HCT116 (cell line): ENCODE data around the gene AAK1. TPM values are rescaled to one million over a fixed set of nuclear protein-coding genes. Genes with fewer than 3 reads are reported as not detected.

Experiments
- ATAC-seq: fragments of 200-7000 bp; cut with Tn5 transposase; 2 replicates; pipeline ENCODE4 v1.9.1; 2020; ENCODE audit warnings: mild to moderate bottlenecking, moderate library complexity
- BruUV-seq: library from RNA; stranded (reverse); fragments of 400-500 nt; replicated peaks from 2 replicates; lab custom pipeline; 2021; lab: Mats Ljungman, UMichigan
- CTCF ChIA-PET: fragments of 300-600 bp; sonication (Branson Sonifier 250); formaldehyde crosslinking; loops from one replicate; lab custom pipeline; 2021; ENCODE audit warnings: antibody characterized with exemption; lab: Charles Lee
- POLR2A ChIA-PET: fragments of 300-600, 350-600 bp; sonication (Branson Sonifier 250); formaldehyde crosslinking; loops from one replicate; lab custom pipeline; 2021; ENCODE audit warnings: antibody characterized with exemption; lab: Charles Lee
- RAD21 ChIA-PET, 2 experiments: fragments of 300-600 bp; sonication (Branson Sonifier 250); formaldehyde crosslinking; loops; one replicate each; lab custom pipeline; 2023; ENCODE audit warnings: low total read pairs in 2 of 2; ENCODE audit not compliant: uncharacterized antibody in 2 of 2, unreplicated experiment in 2 of 2, low non-redundant PET in 1 of 2; lab: Charles Lee
- DNase-seq: peaks from one replicate; pipeline ENCODE4 v3.0.0-alpha.2; 2010; ENCODE audit warnings: low read depth, low spot score
- H2AFZ ChIP-seq: fragments of 200-600 bp; shearing (Covaris generic), sonication (generic); 2 replicates; pipeline ENCODE4 v1.6.1; 2017; ENCODE audit warnings: low read depth, mixed run types, mixed read lengths, antibody characterized with exemption, low read length; ENCODE audit not compliant: poor library complexity, severe bottlenecking
- H3K27ac ChIP-seq: 2 replicates; pipeline ENCODE4 v1.5.1; 2012; ENCODE audit warnings: low read depth, low read length
- H3K27me3 ChIP-seq: fragments of 200-600 bp; sonication (generic); 2 replicates; pipeline ENCODE4 v1.6.1; 2016; ENCODE audit warnings: mixed run types, low read length, mixed read lengths; ENCODE audit not compliant: insufficient read depth
- H3K36me3 ChIP-seq, 2 experiments: fragments of 200-500 bp in 1 of 2; fragments of 200-600 bp in 1 of 2; sonication (Bioruptor generic) in 1 of 2; sonication (generic) in 1 of 2; 2 replicates each; pipeline versions ENCODE4 v1.5.1 to v1.6.1; 2014 to 2016; ENCODE audit warnings: low read length in 2 of 2, inconsistent platforms in 1 of 2, mixed read lengths in 1 of 2, mixed run types in 1 of 2; ENCODE audit not compliant: insufficient read depth in 2 of 2, control insufficient read depth in 1 of 2
- H3K4me1 ChIP-seq, 2 experiments: fragments of 200-600 bp in 1 of 2; sonication (generic) in 1 of 2; 2 replicates each; pipeline versions ENCODE4 v1.5.1 to v1.6.1; 2012 to 2017; ENCODE audit warnings: low read length in 2 of 2, inconsistent platforms in 1 of 2, mild to moderate bottlenecking in 1 of 2, mixed read lengths in 1 of 2, mixed run types in 1 of 2, moderate library complexity in 1 of 2; ENCODE audit not compliant: insufficient read depth in 2 of 2, control insufficient read depth in 1 of 2
- H3K4me2 ChIP-seq: fragments of 200-600 bp; sonication (generic); 2 replicates; pipeline ENCODE4 v1.6.1; 2017; ENCODE audit warnings: mixed run types, low read length, mixed read lengths
- H3K4me3 ChIP-seq, 2 experiments: fragments of 200-600 bp in 1 of 2; sonication (generic) in 1 of 2; replicated peaks in 1 of 2; 2 replicates each; pipeline ENCODE4 v1.5.1; 2011 to 2016; ENCODE audit warnings: low read length in 2 of 2, control low read depth in 1 of 2, low read depth in 1 of 2, mild to moderate bottlenecking in 1 of 2, mixed read lengths in 1 of 2, mixed run types in 1 of 2
- H3K79me2 ChIP-seq: fragments of 200-600 bp; sonication (generic); 2 replicates; pipeline ENCODE4 v1.6.1; 2017; ENCODE audit warnings: mild to moderate bottlenecking, mixed run types, low read length, moderate library complexity, mixed read lengths; ENCODE audit not compliant: insufficient read depth
- H3K9ac ChIP-seq: fragments of 200-600 bp; sonication (generic); 2 replicates; pipeline ENCODE4 v1.6.1; 2016; ENCODE audit warnings: low read length, mixed read lengths
- H3K9me2 ChIP-seq: fragments of 200-600 bp; sonication (generic), shearing (Covaris generic); 2 replicates; pipeline ENCODE4 v1.6.1; 2017; ENCODE audit warnings: mixed run types, mild to moderate bottlenecking, moderate library complexity; ENCODE audit not compliant: insufficient read depth
- H3K9me3 ChIP-seq, 2 experiments: fragments of 200-500 bp in 1 of 2; fragments of 200-600 bp in 1 of 2; sonication (Bioruptor generic) in 1 of 2; sonication (generic) in 1 of 2; 2 replicates each; pipeline ENCODE4 v1.6.1; 2014 to 2017; ENCODE audit warnings: low read length in 2 of 2, mixed read lengths in 2 of 2, inconsistent platforms in 1 of 2, low read depth in 1 of 2, mild to moderate bottlenecking in 1 of 2, mixed run types in 1 of 2, moderate library complexity in 1 of 2; ENCODE audit not compliant: control insufficient read depth in 1 of 2, insufficient read depth in 1 of 2
- H4K20me1 ChIP-seq: fragments of 200-600 bp; sonication (generic), shearing (Covaris generic); 2 replicates; pipeline ENCODE4 v1.6.1; 2017; ENCODE audit warnings: mixed run types, mild to moderate bottlenecking, moderate library complexity; ENCODE audit not compliant: insufficient read depth
- CEBPB ChIP-seq: IDR thresholded peaks from 2 replicates; pipeline ENCODE4 v1.6.1; 2012; ENCODE audit warnings: low read depth
- EGR1 ChIP-seq: IDR thresholded peaks from 2 replicates; pipeline ENCODE4 v1.6.1; 2012; ENCODE audit warnings: low read depth
- ELF1 ChIP-seq: IDR thresholded peaks from 2 replicates; pipeline ENCODE4 v1.6.1; 2012; ENCODE audit warnings: low read depth, borderline replicate concordance
- EZH2 ChIP-seq: fragments of 200-600 bp; sonication (generic); IDR thresholded peaks from 2 replicates; pipeline ENCODE4 v1.6.1; 2017; ENCODE audit warnings: antibody characterized with exemption, mixed run types
- MAX ChIP-seq: IDR thresholded peaks from 2 replicates; pipeline ENCODE4 v1.6.1; 2012
- POLR2A ChIP-seq: IDR thresholded peaks from 2 replicates; pipeline ENCODE4 v1.7.0; 2011; ENCODE audit warnings: borderline replicate concordance; ENCODE audit not compliant: insufficient read depth, insufficient read length; ENCODE audit errors: extremely low read depth
- POLR2AphosphoS5 ChIP-seq: IDR thresholded peaks from 2 replicates; pipeline ENCODE4 v1.6.1; 2011; ENCODE audit warnings: mild to moderate bottlenecking, low read depth, low read length, moderate library complexity
- SIN3A ChIP-seq: IDR thresholded peaks from 2 replicates; pipeline ENCODE4 v1.6.1; 2012; ENCODE audit warnings: low read depth
- SP1 ChIP-seq: IDR thresholded peaks from 2 replicates; pipeline ENCODE4 v1.6.1; 2012; ENCODE audit warnings: low read depth
- SRF ChIP-seq: IDR thresholded peaks from 2 replicates; pipeline ENCODE4 v1.6.1; 2012; ENCODE audit warnings: low read depth
- YY1 ChIP-seq: IDR thresholded peaks from 2 replicates; pipeline ENCODE4 v1.6.1; 2011; ENCODE audit warnings: low read length, low read depth, moderate library complexity, mild to moderate bottlenecking; ENCODE audit not compliant: insufficient replicate concordance; ENCODE audit errors: extremely low read depth
- ZFX ChIP-seq: fragments of 450-650 bp; IDR thresholded peaks from 2 replicates; pipeline ENCODE4 v1.6.1; 2017
- intact Hi-C: fragments of 100-400 bp; cut with micrococcal nuclease; formaldehyde crosslinking; loops from 2 replicates; pipeline ENCODE4 v1.10.0; 2022
- total RNA-seq: library from RNA; stranded (reverse); gene quantifications from one replicate; pipeline ENCODE4 v1.2.1, GENCODE V29; 2021; ENCODE audit not compliant: unreplicated experiment
- TF ChIP-seq, protein P1 (sequence below): IDR thresholded peaks from 2 replicates; pipeline ENCODE4 v1.6.1; 2011; ENCODE audit warnings: mild to moderate bottlenecking, low read length, moderate library complexity; ENCODE audit not compliant: insufficient replicate concordance; ENCODE audit errors: extremely low read depth
- TF ChIP-seq, protein P2 (sequence below), 3 experiments: fragments of 200-600 bp in 1 of 3; sonication (generic) in 1 of 3; IDR thresholded peaks in 2 of 3; conservative IDR thresholded peaks in 1 of 3; 2 replicates each; pipeline ENCODE4 v1.5.1; 2012 to 2017; ENCODE audit warnings: low read depth in 2 of 3, low read length in 2 of 3, antibody characterized with exemption in 1 of 3, borderline replicate concordance in 1 of 3, control low read depth in 1 of 3, mild to moderate bottlenecking in 1 of 3, mixed read lengths in 1 of 3, mixed run types in 1 of 3, moderate library complexity in 1 of 3; ENCODE audit not compliant: insufficient read depth in 1 of 3

The AAK1 gene
- total RNA-seq, 1 experiment from 2014 or later, result 32.0 TPM

GRCh38 chr2:69601179-69601612, 42.3 kb downstream of the AAK1 start (continued):
- TF ChIP-seq, protein P1, sequence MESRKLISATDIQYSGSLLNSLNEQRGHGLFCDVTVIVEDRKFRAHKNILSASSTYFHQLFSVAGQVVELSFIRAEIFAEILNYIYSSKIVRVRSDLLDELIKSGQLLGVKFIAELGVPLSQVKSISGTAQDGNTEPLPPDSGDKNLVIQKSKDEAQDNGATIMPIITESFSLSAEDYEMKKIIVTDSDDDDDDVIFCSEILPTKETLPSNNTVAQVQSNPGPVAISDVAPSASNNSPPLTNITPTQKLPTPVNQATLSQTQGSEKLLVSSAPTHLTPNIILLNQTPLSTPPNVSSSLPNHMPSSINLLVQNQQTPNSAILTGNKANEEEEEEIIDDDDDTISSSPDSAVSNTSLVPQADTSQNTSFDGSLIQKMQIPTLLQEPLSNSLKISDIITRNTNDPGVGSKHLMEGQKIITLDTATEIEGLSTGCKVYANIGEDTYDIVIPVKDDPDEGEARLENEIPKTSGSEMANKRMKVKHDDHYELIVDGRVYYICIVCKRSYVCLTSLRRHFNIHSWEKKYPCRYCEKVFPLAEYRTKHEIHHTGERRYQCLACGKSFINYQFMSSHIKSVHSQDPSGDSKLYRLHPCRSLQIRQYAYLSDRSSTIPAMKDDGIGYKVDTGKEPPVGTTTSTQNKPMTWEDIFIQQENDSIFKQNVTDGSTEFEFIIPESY, result no peak
- TF ChIP-seq ZFX, result no peak
- TF ChIP-seq, all 23 proteins: peak for 6

DNA sequence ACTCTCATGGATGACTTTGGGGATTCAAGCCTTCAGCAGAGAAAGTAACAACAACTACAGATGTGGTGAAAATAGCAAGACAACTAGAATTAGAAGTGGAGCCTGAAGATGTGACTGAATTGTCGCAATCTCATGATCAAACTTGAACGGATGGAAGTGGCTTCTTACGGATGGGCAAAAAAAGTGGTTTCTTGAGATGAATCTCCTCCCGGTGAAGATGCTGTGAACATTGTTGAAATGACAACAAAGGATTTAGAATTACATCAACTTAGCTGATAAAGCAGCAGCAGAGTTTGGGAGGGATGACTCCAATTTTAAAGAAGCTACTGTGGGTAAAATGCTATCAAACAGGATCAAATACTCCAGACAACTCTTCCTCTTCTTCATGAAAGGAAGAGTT, 43.1 kb downstream of the AAK1 start:
- H3K9me2 ChIP-seq, result no peaks in the 10 kb centered on the region
- ChIA-PET RAD21 (no interaction called here), POLR2A (no interaction called here), CTCF (interaction anchor here (1.0 kb wide), 1 partner anchor 35 kb away, joined by 4 read pairs; no protein-coding TSS in a partner anchor)
- no peak for TF ChIP-seq CEBPB
- TF ChIP-seq YY1, result no peak
- TF ChIP-seq EGR1, result no peak
- TF ChIP-seq SP1, result no peak
- no peak for TF ChIP-seq MAX
- TF ChIP-seq, protein P2, sequence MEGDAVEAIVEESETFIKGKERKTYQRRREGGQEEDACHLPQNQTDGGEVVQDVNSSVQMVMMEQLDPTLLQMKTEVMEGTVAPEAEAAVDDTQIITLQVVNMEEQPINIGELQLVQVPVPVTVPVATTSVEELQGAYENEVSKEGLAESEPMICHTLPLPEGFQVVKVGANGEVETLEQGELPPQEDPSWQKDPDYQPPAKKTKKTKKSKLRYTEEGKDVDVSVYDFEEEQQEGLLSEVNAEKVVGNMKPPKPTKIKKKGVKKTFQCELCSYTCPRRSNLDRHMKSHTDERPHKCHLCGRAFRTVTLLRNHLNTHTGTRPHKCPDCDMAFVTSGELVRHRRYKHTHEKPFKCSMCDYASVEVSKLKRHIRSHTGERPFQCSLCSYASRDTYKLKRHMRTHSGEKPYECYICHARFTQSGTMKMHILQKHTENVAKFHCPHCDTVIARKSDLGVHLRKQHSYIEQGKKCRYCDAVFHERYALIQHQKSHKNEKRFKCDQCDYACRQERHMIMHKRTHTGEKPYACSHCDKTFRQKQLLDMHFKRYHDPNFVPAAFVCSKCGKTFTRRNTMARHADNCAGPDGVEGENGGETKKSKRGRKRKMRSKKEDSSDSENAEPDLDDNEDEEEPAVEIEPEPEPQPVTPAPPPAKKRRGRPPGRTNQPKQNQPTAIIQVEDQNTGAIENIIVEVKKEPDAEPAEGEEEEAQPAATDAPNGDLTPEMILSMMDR (IDR thresholded peaks at IDR 0.05 in 2 of 3, conservative IDR thresholded peaks at IDR 0.05 in 1 of 3; ENCODE audit: borderline replicate concordance in 1 of 3, insufficient read depth in 1 of 3, low read depth in 2 of 3, low read length in 2 of 3), result no peak
- no peak for TF ChIP-seq SIN3A
- TF ChIP-seq, protein P1, result no peak
- no peak for TF ChIP-seq SRF
- no peak for TF ChIP-seq EZH2
- no peak for TF ChIP-seq ELF1
- TF ChIP-seq POLR2A, result no peak
- TF ChIP-seq POLR2AphosphoS5, result no peak
- H3K4me1 ChIP-seq, result peaks cover 15 to 25% of the 10 kb centered on the region in 2 experiments
- H4K20me1 ChIP-seq, result no peaks in the 10 kb centered on the region
- no TSS peak for BruUV-seq
- peak overlapping the region; percentile 48; the same call in 1 of the 2 replicates for H3K4me2 ChIP-seq
- no peaks in the 10 kb centered on the region for H3K79me2 ChIP-seq
- H2AFZ ChIP-seq, result no peak overlapping the region
- no peaks in the 10 kb centered on the region for H3K9me3 ChIP-seq
- no peak overlapping the region for H3K9ac ChIP-seq
- no peaks in the 10 kb centered on the region for H3K36me3 ChIP-seq
- no peak for ATAC-seq
- no peak for DNase-seq
- intact Hi-C loops, result no loop called here
- H3K4me3 ChIP-seq, result no peak overlapping the region
- H3K27ac ChIP-seq, result no peak overlapping the region
- H3K27me3 ChIP-seq, result no peaks in the 10 kb centered on the region
